GM12878 (cell line): Measurements from ENCODE around the gene TRAF2. TPM values are rescaled to one million over a fixed set of nuclear protein-coding genes. Genes with fewer than 3 reads are reported as not detected.

Experiments used
- ATAC-seq: fragments of 200-7000 bp; cut with Tn5 transposase; 3 replicates; pipeline ENCODE4 v1.9.1; 2020; ENCODE audit warnings: mild to moderate bottlenecking, moderate library complexity
- BruUV-seq: library from RNA; stranded (reverse); fragments of 400-500 nt; replicated peaks from 2 replicates; lab custom pipeline; 2021; lab: Mats Ljungman, UMichigan
- CTCF ChIA-PET: fragments of 300-600 bp; sonication (Branson Sonifier 250); formaldehyde crosslinking; extraction: SDS; loops from one replicate; lab custom pipeline; 2021; ENCODE audit warnings: inconsistent platforms; lab: Yijun Ruan, JAX
- POLR2A ChIA-PET: fragments of 350-600 bp; formaldehyde crosslinking; extraction: SDS; loops from one replicate; lab custom pipeline; 2021; ENCODE audit warnings: inconsistent platforms; lab: Charles Lee
- RAD21 ChIA-PET: fragments of 300-600 bp; sonication (Branson Sonifier 250); formaldehyde crosslinking; loops from one replicate; lab custom pipeline; 2023; ENCODE audit warnings: antibody characterized with exemption; ENCODE audit not compliant: unreplicated experiment; lab: Charles Lee
- SMC1A ChIA-PET: fragments of 300-600 bp; sonication (Branson Sonifier 250); formaldehyde crosslinking; loops from one replicate; lab custom pipeline; 2023; ENCODE audit not compliant: unreplicated experiment, uncharacterized antibody; lab: Charles Lee
- DNase-seq: peaks from one replicate; pipeline ENCODE4 v3.0.0-alpha.2; 2011; ENCODE audit warnings: low read depth, low spot score
- FAIRE-seq: peaks from 3 replicates; lab custom pipeline; 2011; peaks lifted over from hg19 to GRCh38; lab: Jason Lieb, UNC
- H2AFZ ChIP-seq: 2 replicates; pipeline ENCODE4 v1.6.0; 2011; ENCODE audit warnings: low read depth, low read length, control low read depth; ENCODE audit not compliant: control insufficient read depth
- H3K27ac ChIP-seq: 2 replicates; pipeline ENCODE4 v1.5.1; 2011; ENCODE audit warnings: control low read depth; ENCODE audit not compliant: control insufficient read depth, insufficient read depth
- H3K27me3 ChIP-seq, 2 experiments: replicated peaks in 1 of 2; 2 replicates each; pipeline versions ENCODE4 v1.6.0 to v1.6.1; 2011; ENCODE audit warnings: low read length in 1 of 2; ENCODE audit not compliant: control insufficient read depth in 2 of 2, insufficient read depth in 2 of 2
- H3K36me3 ChIP-seq, 2 experiments: 2 replicates each; pipeline ENCODE4 v1.5.1; 2011; ENCODE audit warnings: low read length in 1 of 2; ENCODE audit not compliant: control insufficient read depth in 2 of 2, insufficient read depth in 2 of 2
- H3K4me1 ChIP-seq: 2 replicates; pipeline ENCODE4 v1.6.1; 2011; ENCODE audit warnings: mild to moderate bottlenecking, low read length, moderate library complexity, mixed read lengths; ENCODE audit not compliant: control insufficient read depth, insufficient read depth
- H3K4me2 ChIP-seq: 2 replicates; pipeline ENCODE4 v1.6.0; 2011; ENCODE audit warnings: control low read depth; ENCODE audit not compliant: control insufficient read depth, insufficient read depth
- H3K4me3 ChIP-seq: fragments of 200-600 bp; sonication (generic); 2 replicates; pipeline ENCODE4 v1.5.1; 2016
- H3K79me2 ChIP-seq: 2 replicates; pipeline ENCODE4 v1.6.0; 2011; ENCODE audit warnings: low read length; ENCODE audit not compliant: control insufficient read depth, insufficient read depth
- H3K9ac ChIP-seq: 2 replicates; pipeline ENCODE4 v1.8.0; 2011; ENCODE audit warnings: low read length, control low read depth, mixed read lengths; ENCODE audit not compliant: control insufficient read depth, insufficient read depth
- H3K9me3 ChIP-seq: replicated peaks from 3 replicates; pipeline ENCODE4 v1.5.1; 2011; ENCODE audit warnings: mild to moderate bottlenecking, low read length; ENCODE audit not compliant: control insufficient read depth, insufficient read depth
- H4K20me1 ChIP-seq: 2 replicates; pipeline ENCODE4 v1.6.0; 2011; ENCODE audit not compliant: control insufficient read depth, insufficient read depth
- NFYA ChIP-seq: IDR thresholded peaks from 2 replicates; pipeline ENCODE4 v1.6.1; 2011; ENCODE audit warnings: low read depth, mild to moderate bottlenecking, low read length, improper control_type of control experiment, borderline replicate concordance
- RUNX3 ChIP-seq: IDR thresholded peaks from 2 replicates; pipeline ENCODE4 v1.6.1; 2012; ENCODE audit warnings: low read length, inconsistent platforms
- WGBS: methylation state at CpG from one replicate; pipeline ENCODE4 v1.1.6; 2016; ENCODE audit warnings: low lambda C conversion rate; ENCODE audit not compliant: insufficient replicate concordance, insufficient coverage; ENCODE audit errors: missing lambda C conversion rate; 5-methylcytosine and 5-hydroxymethylcytosine counted together
- in situ Hi-C: fragments of 300-500 bp; cut with MboI; formaldehyde crosslinking; loops from 9 replicates; pipeline ENCODE4 v1.14.3; 2018; ENCODE audit warnings: mixed read lengths
- intact Hi-C: fragments of 100-400 bp; cut with micrococcal nuclease; formaldehyde crosslinking; loops from one replicate; pipeline ENCODE4 v1.14.2; 2022; ENCODE audit not compliant: unreplicated experiment
- polyA plus RNA-seq, 11 experiments: library from polyadenylated mRNA; depleted of rRNA in 4 of 11; unstranded in 6 of 11; stranded (reverse) in 5 of 11; fragments of >200 nt; fragmentation: Nextera tagmentation in 4 of 11; fragmentation: Illumina TruSeq in 1 of 11; extraction: Ambion mirVana in 4 of 11; extraction: Trizol in 1 of 11; gene quantifications; 1 replicate in 1 of 11; 2 replicates in 10 of 11; pipeline versions ENCODE4 v1.2.1 to v1.2.3, GENCODE V29; 2011 to 2016; ENCODE audit warnings: inconsistent platforms in 2 of 11, missing spikeins in 2 of 11, low read depth in 1 of 11
- total RNA-seq, 4 experiments: library from RNA; depleted of rRNA in 3 of 4; stranded (reverse); fragments of >200 nt in 3 of 4; fragmentation: Illumina TruSeq in 1 of 4; extraction: Trizol in 1 of 4; gene quantifications; 2 replicates each; pipeline versions ENCODE4 v1.2.1 to v1.2.3, GENCODE V29; 2013 to 2021
- TF ChIP-seq, protein P1 (sequence below): fragments of 450-650 bp; IDR thresholded peaks from 2 replicates; pipeline ENCODE4 v1.6.1; 2017; ENCODE audit warnings: mild to moderate bottlenecking, moderate library complexity

TRAF2 gene
- total and polyA plus RNA-seq, 10 of the 15 experiments (the other 5 are each of a cell fraction or from before 2014, with no cell fraction given) = 0.34 to 39.5 (median 18.7) TPM

DNA sequence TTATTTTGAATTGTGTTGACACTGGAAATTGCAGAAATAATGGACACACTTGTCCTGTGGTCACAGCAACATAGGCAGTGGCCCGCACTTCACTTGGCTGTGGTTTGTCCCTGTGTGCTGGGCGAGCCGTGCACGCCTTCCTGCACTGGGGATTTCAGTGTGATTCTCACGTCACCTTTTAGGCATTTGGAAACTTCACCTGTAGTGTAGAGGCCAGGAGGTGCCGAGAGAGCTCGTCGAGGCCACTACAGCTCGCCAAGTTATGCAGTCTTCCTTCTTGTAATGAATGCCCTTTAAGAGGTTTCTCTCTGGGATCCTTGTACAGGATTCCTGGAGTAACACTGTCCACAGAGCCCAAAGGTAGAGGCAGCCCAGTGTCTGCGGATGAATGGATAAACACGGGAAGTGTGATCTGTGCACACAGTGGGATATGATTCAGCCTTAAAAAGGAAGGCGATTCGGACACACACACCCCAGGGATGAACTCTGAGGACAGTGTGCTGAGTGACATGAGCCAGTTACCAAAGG lies 14.7 kb downstream of the TRAF2 start:
- H3K9ac ChIP-seq = peak overlapping the region; percentile 89
- CTCF ChIA-PET = interaction anchor here (0.8 to 3.1 kb wide), 9 partner anchors 10 to 135 kb away, joined by 3 to 21 read pairs (median 4); partner anchors contain the start of genes AJM1 and TRAF2
- H3K4me3 ChIP-seq = peak overlapping the region; percentile 36; the same call in 1 of the 2 replicates
- TF ChIP-seq, protein P1, sequence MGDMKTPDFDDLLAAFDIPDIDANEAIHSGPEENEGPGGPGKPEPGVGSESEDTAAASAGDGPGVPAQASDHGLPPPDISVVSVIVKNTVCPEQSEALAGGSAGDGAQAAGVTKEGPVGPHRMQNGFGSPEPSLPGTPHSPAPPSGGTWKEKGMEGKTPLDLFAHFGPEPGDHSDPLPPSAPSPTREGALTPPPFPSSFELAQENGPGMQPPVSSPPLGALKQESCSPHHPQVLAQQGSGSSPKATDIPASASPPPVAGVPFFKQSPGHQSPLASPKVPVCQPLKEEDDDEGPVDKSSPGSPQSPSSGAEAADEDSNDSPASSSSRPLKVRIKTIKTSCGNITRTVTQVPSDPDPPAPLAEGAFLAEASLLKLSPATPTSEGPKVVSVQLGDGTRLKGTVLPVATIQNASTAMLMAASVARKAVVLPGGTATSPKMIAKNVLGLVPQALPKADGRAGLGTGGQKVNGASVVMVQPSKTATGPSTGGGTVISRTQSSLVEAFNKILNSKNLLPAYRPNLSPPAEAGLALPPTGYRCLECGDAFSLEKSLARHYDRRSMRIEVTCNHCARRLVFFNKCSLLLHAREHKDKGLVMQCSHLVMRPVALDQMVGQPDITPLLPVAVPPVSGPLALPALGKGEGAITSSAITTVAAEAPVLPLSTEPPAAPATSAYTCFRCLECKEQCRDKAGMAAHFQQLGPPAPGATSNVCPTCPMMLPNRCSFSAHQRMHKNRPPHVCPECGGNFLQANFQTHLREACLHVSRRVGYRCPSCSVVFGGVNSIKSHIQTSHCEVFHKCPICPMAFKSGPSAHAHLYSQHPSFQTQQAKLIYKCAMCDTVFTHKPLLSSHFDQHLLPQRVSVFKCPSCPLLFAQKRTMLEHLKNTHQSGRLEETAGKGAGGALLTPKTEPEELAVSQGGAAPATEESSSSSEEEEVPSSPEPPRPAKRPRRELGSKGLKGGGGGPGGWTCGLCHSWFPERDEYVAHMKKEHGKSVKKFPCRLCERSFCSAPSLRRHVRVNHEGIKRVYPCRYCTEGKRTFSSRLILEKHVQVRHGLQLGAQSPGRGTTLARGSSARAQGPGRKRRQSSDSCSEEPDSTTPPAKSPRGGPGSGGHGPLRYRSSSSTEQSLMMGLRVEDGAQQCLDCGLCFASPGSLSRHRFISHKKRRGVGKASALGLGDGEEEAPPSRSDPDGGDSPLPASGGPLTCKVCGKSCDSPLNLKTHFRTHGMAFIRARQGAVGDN = 0 out of 2 replicates have a peak, but pooled peaks have one; percentile 21
- TF ChIP-seq NFYA (no peak), RUNX3 (peak; percentile 39)
- TF ChIP-seq, all 136 proteins: peak for 2
- in situ Hi-C loops (no loop called here), intact Hi-C loops (no loop called here)
- no peak overlapping the region for H2AFZ ChIP-seq
- H3K79me2 ChIP-seq = peaks cover 44% of the 10 kb centered on the region
- peak overlapping the region; percentile 83 for H3K4me2 ChIP-seq
- FAIRE-seq (no peak), ATAC-seq (no peak), DNase-seq (no peak)
- no TSS peak for BruUV-seq
- no peaks in the 10 kb centered on the region for H4K20me1 ChIP-seq
- POLR2A ChIA-PET = interaction anchor here (0.5 to 3.4 kb wide), 8 partner anchors 8 to 113 kb away, joined by 3 to 41 read pairs (median 5); partner anchors contain the start of genes AJM1 and TRAF2
- peaks cover 5% of the 10 kb centered on the region; the same call in 2 of the 3 replicates for H3K9me3 ChIP-seq
- H3K27me3 ChIP-seq = no peaks in the 10 kb centered on the region
- peak overlapping the region; percentile 99 for H3K27ac ChIP-seq
- RAD21 ChIA-PET = interaction anchor here (0.7 to 2.4 kb wide), 4 partner anchors 15 to 59 kb away, joined by 3 to 30 read pairs (median 14); partner anchors contain the start of gene TRAF2
- peaks cover 65% of the 10 kb centered on the region for H3K4me1 ChIP-seq
- WGBS = 27% methylated on average over 13 of the region's 13 CpGs
- peaks cover 27 to 30% of the 10 kb centered on the region in 2 experiments for H3K36me3 ChIP-seq
- SMC1A ChIA-PET = interaction anchor here (0.9 to 7.5 kb wide), 4 partner anchors 16 to 134 kb away, joined by 3 to 70 read pairs (median 5); partner anchors contain the start of gene TRAF2
